Daoy (cell line): ENCODE results near the gene TOX4. TPM values are rescaled to one million over a fixed set of nuclear protein-coding genes. Genes with fewer than 3 reads are reported as not detected.

Source experiments
- DNase-seq: peaks from one replicate; pipeline ENCODE4 v3.0.0-alpha.2; 2015; ENCODE audit warnings: low read depth
- total RNA-seq: library from RNA; depleted of rRNA; stranded (reverse); fragments of >200 nt; shearing (Covaris generic); gene quantifications from 2 replicates; pipeline ENCODE4 v1.2.3, GENCODE V29; 2014

Gene TOX4
- total RNA-seq, 1 experiment from 2014 or later: 19.2 TPM

GRCh38 chr14:21501568-21501967, 24.6 kb downstream of the TOX4 start:
- DNase-seq: no peak

DNA sequence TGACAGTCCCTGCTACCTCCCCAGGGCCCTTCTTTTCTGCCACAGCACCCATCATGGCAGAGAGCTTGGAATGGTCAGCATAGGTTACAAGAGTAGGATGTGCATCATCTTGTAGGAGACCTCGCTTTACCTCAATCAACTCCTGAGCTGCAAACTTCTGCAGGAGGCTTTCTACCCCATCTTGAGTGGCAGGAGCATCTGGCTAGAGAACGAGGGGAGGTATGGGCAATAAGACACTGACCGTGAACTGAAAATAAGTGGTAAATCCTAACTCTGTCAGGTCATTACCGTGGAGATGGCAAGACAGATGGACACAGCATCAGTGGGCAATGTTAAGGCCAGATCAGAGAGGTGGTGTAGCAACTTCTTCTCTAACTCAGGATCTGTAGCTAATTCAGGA, 26.4 kb downstream of the TOX4 start:
- DNase-seq: no peak

DNA sequence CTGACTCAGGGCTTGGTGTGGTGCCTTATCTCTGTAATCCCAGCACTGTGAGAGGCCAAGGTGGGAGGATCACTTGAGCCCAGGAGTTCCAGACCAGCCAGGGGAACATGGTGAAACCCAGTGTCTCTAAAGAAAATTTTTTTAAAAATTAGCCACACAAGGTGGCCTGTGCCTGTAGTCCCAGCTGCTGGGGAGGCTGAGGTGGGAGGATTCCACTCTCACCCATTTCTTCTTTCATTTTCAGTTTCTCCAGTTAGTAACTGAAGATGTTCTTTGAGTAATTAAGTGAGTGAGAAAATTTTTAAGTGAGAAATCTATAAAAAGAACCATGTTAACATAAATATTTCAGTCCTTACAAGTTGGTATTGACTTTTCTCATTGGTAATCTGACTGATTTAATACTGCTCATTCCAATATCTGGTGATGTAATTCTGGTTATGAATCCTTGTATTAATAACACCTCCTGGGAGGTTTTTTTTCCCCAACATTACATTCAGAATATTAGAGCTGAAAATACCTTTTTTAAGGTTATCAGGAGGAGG, 28.1 kb downstream of the TOX4 start:
- DNase-seq: no peak

DNA sequence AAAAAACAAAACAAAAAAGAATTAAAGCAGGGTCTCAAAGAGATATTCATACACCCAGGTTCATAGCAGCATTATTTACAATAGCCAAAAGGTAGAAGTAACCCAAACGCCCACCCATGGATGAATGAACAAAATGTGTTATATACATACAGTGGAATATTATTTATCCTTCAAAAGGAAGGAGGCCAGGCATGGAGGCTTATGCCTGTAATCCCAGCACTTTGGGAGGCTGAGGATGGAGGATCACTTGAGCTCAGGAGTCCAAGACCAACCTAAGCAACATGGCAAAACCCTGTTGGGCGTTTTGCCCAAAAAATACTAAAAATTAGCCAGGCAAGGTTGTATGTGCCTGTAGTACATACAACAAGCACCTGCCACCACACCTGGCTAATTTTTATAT, 29.6 kb downstream of the TOX4 start:
- no peak for DNase-seq

DNA sequence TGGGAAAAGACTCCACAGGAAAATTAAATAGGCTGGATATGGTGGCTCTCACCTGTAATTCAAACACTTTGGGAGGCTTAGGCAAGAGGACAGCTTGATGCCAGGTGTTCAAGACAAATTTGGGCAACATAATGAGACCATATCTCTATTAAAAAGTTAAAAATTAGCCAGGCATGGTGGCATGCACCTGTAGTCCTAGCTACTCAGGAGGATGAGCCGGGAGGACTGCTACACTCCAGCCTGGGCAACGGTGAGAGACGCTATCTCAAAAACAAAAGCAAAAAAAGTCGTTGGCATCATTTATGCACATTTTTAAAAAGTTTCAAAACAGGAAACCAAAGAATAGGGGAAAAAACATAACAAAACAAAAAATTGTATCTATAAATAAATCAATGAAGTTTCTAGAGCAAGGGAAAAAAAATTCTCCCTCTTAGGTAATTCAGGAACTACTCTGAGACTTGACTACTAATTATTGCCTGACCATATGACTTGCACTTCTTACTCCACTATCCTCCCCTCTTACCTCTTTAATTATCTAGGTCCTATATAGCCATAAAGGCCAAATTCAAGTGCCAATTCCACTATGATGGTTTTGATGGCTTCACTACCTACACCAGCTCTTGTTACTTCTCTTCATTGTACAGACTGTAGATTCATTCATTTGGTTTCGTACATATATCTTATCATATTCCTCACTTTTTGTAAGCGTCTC, 32.6 kb downstream of the TOX4 start:
- no peak for DNase-seq

DNA sequence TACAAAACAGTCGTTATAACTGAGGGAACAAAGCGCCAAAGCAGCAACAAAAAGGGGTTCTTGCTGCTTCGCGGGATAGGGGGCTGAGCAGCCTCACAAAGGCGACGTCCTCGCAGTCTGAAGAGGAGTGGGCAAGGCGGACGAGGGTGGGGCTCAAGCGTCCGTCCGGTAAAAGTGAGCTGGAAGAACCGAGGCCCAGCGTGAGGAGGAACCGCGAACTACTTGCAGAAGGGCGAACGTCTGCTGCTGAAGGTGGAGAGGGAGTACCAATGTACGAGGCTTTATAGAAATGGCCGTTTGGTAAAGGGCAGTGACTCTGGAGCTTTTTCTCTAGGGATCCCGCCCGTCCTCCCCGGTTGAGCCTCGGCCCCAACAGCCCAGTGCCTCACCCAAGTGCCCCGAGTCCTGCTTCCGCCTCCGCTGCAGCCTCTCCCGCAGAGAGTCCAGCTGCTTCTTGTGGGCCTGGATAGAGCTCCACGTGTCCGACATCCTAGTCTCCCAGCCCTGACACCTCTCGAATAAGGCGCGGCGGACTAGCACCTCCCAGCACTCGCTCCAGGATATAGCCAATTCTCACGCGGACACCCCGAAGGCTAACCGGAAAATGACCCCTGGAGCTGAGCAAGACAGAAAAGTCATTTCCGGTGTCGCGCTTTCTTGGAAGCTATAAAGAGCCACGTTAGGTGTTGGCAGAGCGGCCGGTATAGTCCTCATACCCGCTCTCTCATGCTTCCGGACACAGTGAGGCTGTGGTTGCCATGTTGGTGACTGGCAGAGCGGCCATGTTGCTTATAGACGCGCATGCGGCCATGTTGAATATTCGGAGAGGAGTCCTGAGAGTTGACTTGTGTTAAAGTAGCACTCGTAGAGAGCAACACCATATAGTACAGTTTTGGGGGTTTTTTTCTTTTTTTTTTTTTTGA, 34.0 kb downstream of the TOX4 start, which contains the start of gene METTL3:
METTL3 (minus strand) TSS at position 606 of the 923 bp plus-strand sequence; CDS start at position 489, 117 bp downstream.
- peak; percentile 99 for DNase-seq

- no peak for DNase-seq
Observed at GRCh38 chr14:21514341-21514740, 37.3 kb downstream of the TOX4 start.

GRCh38 chr14:21518725-21519124, 41.7 kb downstream of the TOX4 start:
- no peak for DNase-seq

GRCh38 chr14:21520767-21521166, 43.8 kb downstream of the TOX4 start:
- no peak for DNase-seq

GRCh38 chr14:21521501-21521900, 44.5 kb downstream of the TOX4 start:
- DNase-seq: no peak

DNA sequence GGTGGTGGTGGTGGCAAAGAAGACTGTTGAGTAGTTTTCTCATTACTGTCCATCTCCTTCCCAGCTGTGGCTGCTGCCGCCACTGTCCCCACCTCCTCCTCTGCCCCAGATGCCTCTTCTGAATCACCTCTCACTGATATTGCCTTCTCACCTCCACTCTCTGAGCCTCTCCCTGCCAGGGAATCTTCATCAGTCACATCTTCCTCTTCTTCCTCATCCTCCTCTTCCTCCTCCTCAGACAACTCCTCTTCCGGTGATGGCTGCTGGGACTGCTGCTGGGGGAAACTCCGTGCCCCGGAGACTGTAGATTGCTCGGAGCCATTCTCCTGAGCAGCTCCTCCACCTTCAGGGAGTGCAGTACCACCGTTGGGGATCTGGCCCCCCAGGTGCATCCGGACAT, 46.2 kb downstream of the TOX4 start:
- DNase-seq: no peak

DNA sequence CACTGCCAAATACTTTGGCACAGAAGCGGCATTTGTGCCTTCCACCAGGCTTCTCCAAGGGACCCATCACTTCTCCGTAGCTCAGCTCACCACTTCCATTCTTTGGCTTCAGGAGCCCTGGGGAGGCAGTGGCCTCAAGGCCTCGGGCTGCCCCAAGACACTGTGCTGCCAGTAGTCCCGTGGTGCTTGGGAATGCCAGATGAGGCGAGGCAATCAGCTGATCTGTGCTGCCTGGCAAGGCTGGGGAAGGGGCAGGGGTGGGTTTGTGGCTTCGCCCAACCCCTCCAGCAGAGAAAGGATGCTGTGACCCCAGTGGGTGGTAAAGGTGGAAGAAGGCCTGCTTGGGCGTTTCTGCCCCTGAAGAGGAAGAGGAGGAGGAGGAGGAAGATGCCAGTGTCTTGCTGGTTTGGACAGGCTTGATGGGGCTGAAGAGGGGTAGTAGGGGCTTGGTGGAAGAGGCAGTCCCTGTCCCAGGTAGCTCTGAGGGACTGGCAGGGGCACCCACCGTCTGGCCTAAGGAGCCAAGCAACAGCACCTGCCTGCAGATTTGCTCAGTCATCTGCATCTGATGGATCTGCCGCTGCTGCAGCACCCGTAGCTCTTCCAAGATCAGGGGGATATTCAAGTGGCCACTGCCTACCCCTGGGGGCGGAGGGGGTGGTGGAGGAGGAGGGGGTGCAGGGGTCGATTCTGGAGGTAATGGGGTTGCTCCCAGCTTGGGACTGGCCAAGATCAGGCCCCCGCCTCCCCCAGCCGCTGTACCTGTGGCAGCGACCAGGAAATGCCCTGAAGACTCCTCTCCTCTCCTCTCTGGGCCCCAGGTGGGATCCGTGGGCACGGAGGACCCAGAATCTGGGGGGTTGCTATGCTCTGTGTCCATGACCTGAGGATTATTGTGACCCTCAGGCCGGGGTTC, 47.8 kb downstream of the TOX4 start:
- DNase-seq: no peak

DNA sequence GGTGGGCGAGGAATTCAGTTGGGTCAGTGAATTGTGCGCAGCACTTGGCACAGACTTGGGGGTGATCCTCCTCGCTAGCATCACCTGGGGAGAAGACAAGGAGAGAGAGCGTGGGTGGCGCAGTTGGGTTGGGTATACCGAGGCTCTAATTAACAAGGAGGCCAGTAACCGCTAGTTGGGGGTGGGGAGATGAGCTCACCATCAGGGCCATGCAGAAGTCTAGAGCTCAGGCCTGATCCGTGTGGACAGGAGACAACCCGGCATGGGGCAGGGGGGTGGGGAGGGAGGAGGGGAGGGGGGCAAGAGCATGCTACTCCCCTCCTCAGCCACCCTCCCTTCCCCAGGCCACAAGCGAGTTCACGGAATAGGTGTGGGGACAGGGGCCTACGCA, 48.6 kb downstream of the TOX4 start:
- DNase-seq: peak; percentile 20

- DNase-seq: peak; percentile 78
Observed at GRCh38 chr14:21525962-21526671, 49.1 kb downstream of the TOX4 start, which contains the start of gene SALL2. Gene SALL2 (minus strand): TSS chr14:21526346. CDS start chr14:21526127, 219 bp downstream.

- no peak for DNase-seq
Observed at GRCh38 chr14:21526672-21527317, 49.8 kb downstream of the TOX4 start.

DNA sequence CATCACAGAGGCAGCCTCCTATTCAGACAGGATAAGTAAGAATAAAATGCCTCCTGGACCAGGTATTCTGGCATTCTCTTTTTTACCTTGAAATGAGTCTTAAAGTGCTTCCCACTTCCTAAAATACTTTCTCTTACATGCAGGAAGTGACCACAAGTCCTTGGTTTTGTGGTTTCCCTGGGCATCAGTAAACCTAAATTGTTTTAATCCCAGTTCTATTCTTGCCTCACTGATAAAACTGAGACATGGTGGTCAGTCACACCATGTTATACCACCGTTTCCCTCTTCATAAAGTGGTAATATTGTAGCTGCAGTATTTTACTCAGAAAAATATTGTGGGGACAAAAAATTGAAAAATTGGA, 50.3 kb downstream of the TOX4 start:
- no peak for DNase-seq

DNA sequence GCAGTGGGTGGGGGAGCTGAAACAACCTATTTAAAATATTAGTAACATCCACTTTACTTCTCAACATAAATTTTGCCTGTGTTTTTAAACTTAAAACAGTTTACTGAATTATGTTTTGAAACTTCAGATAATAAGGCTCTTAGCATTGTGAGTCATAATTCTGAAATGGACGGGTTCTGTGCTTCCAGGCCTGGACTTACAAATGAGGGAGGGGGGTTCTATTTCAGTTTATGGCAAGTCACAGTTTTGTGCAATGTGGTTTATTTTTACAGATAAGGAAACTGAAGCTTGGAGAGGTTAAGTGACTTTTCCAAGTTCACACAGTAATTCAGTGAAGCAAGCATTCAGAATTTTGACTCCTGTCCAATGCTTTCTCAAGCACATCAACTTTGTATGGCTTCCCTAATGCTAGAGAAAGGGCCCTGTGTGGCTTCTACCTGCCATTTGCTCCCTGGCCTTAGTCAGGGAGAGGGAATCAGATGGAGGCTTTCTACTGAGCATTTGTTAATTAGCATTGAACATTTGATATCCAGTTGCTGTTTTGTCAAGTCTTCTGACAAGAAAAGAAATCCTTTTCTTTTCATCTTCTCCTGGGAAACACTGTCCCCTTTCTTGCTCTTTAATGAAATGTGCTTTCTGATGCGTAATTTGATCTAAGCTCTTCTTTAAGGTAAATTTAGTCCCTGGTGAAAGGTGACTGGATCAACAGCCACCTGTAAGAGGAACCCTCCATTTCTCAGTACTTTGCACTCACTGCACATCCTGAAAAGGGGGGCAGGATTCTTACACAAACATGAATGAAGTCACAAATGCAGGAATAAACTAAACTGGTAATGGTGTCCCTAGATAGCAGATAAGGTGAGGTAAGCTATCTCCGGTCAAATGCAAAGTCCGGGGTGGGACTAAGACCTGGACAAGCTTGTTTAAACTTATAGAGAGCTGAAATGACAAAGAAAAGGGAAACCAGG, 51.7 kb downstream of the TOX4 start:
- DNase-seq: no peak

- DNase-seq: no peak
Observed at GRCh38 chr14:21529515-21529914, 52.5 kb downstream of the TOX4 start.

GRCh38 chr14:21533294-21533693, 56.3 kb downstream of the TOX4 start:
- DNase-seq: no peak
